Neuronal stem cell (in vitro differentiated cells): ENCODE data around the gene TCHH.
A peak's percentile ranks its signal among the peaks of the same experiment; 100 is the strongest.

Experiments
- DNase-seq: peaks from one replicate; pipeline ENCODE4 v3.0.0-alpha.2; 2013; ENCODE audit warnings: low spot score
- H2AFZ ChIP-seq: one replicate; pipeline ENCODE4 v1.6.1; 2013; ENCODE audit warnings: mild to moderate bottlenecking, low read length, inconsistent platforms
- H2AK5ac ChIP-seq: 2 replicates; pipeline ENCODE4 v1.6.1; 2013; ENCODE audit warnings: low read depth, mild to moderate bottlenecking, inconsistent platforms, low read length, moderate library complexity, mixed read lengths
- H2BK120ac ChIP-seq: 2 replicates; pipeline ENCODE4 v1.6.1; 2013; ENCODE audit warnings: low read depth, mild to moderate bottlenecking, inconsistent platforms, low read length, moderate library complexity, mixed read lengths
- H2BK12ac ChIP-seq: one replicate; pipeline ENCODE4 v1.6.1; 2013; ENCODE audit warnings: low read length, inconsistent platforms
- H2BK15ac ChIP-seq: 2 replicates; pipeline ENCODE4 v1.6.1; 2013; ENCODE audit warnings: mild to moderate bottlenecking, low read length, inconsistent platforms, mixed read lengths
- H2BK5ac ChIP-seq: one replicate; pipeline ENCODE4 v1.6.1; 2013; ENCODE audit warnings: inconsistent platforms, mild to moderate bottlenecking, low read length, moderate library complexity
- H3K14ac ChIP-seq: one replicate; pipeline ENCODE4 v1.6.1; 2013; ENCODE audit warnings: low read length, inconsistent platforms
- H3K18ac ChIP-seq: 2 replicates; pipeline ENCODE4 v1.6.1; 2013; ENCODE audit warnings: low read length, inconsistent platforms
- H3K23ac ChIP-seq: 2 replicates; pipeline ENCODE4 v1.6.1; 2013; ENCODE audit warnings: low read depth, mild to moderate bottlenecking, mixed read lengths, low read length, inconsistent platforms; ENCODE audit not compliant: poor library complexity
- H3K27ac ChIP-seq: replicated peaks from 3 replicates; pipeline ENCODE4 v1.5.1; 2013; ENCODE audit warnings: low read length, inconsistent platforms
- H3K27me3 ChIP-seq, 3 experiments: 2 replicates each; pipeline ENCODE4 v1.6.1; 2013; ENCODE audit warnings: low read length in 3 of 3, mild to moderate bottlenecking in 2 of 3, inconsistent platforms in 1 of 3, low read depth in 1 of 3, mixed read lengths in 1 of 3, moderate library complexity in 1 of 3; ENCODE audit not compliant: control insufficient read depth in 3 of 3, insufficient read depth in 3 of 3
- H3K36me3 ChIP-seq, 2 donors: replicated peaks in 1 of 2; 2 replicates each; pipeline ENCODE4 v1.6.1; 2013; ENCODE audit warnings: low read length in 2 of 2; ENCODE audit not compliant: control insufficient read depth in 2 of 2, insufficient read depth in 2 of 2
- H3K4ac ChIP-seq: 2 replicates; pipeline ENCODE4 v1.6.1; 2013; ENCODE audit warnings: inconsistent platforms, mild to moderate bottlenecking, low read length, moderate library complexity
- H3K4me1 ChIP-seq, 2 donors: 1 replicate in 1 of 2; 2 replicates in 1 of 2; pipeline ENCODE4 v1.6.1; 2013; ENCODE audit warnings: low read length in 2 of 2, low read depth in 1 of 2; ENCODE audit not compliant: control insufficient read depth in 2 of 2, insufficient read depth in 1 of 2
- H3K4me2 ChIP-seq: one replicate; pipeline ENCODE4 v1.6.1; 2013; ENCODE audit warnings: mild to moderate bottlenecking, low read length, inconsistent platforms; ENCODE audit not compliant: insufficient read depth, poor library complexity, severe bottlenecking
- H3K4me3 ChIP-seq, 2 donors: 2 replicates each; pipeline ENCODE4 v1.5.1; 2013; ENCODE audit warnings: low read length in 2 of 2, mild to moderate bottlenecking in 2 of 2, inconsistent platforms in 1 of 2, moderate library complexity in 1 of 2
- H3K79me1 ChIP-seq: one replicate; pipeline ENCODE4 v1.6.1; 2013; ENCODE audit warnings: low read depth, mild to moderate bottlenecking, inconsistent platforms, low read length, moderate library complexity
- H3K9ac ChIP-seq: one replicate; pipeline ENCODE4 v1.6.1; 2013; ENCODE audit warnings: mild to moderate bottlenecking, low read depth, low read length, inconsistent platforms; ENCODE audit not compliant: poor library complexity
- H3K9me3 ChIP-seq, 2 donors: replicated peaks in 1 of 2; 2 replicates each; pipeline versions ENCODE3 to v1.6.1; 2013; ENCODE audit warnings: low read length in 2 of 2, mild to moderate bottlenecking in 2 of 2, inconsistent platforms in 1 of 2, low read depth in 1 of 2, mixed read lengths in 1 of 2, moderate library complexity in 1 of 2; ENCODE audit not compliant: control insufficient read depth in 2 of 2, insufficient read depth in 1 of 2
- H4K8ac ChIP-seq: one replicate; pipeline ENCODE4 v1.6.1; 2013; ENCODE audit warnings: low read depth, mild to moderate bottlenecking, inconsistent platforms, low read length, moderate library complexity
- H4K91ac ChIP-seq: one replicate; pipeline ENCODE4 v1.6.1; 2013; ENCODE audit warnings: low read length, low read depth, mild to moderate bottlenecking, inconsistent platforms; ENCODE audit not compliant: poor library complexity
- WGBS, 2 donors: extraction: QIAGEN DNeasy Blood & Tissue Kit; methylation state at CpG; one replicate each; pipeline ENCODE4 v1.1.7; 2013; ENCODE audit warnings: missing lambda C conversion rate in 2 of 2, mixed read lengths in 1 of 2; ENCODE audit not compliant: insufficient read length in 2 of 2, insufficient replicate concordance in 1 of 2; ENCODE audit errors: extremely low coverage in 2 of 2; 5-methylcytosine and 5-hydroxymethylcytosine counted together

TCHH gene

DNA sequence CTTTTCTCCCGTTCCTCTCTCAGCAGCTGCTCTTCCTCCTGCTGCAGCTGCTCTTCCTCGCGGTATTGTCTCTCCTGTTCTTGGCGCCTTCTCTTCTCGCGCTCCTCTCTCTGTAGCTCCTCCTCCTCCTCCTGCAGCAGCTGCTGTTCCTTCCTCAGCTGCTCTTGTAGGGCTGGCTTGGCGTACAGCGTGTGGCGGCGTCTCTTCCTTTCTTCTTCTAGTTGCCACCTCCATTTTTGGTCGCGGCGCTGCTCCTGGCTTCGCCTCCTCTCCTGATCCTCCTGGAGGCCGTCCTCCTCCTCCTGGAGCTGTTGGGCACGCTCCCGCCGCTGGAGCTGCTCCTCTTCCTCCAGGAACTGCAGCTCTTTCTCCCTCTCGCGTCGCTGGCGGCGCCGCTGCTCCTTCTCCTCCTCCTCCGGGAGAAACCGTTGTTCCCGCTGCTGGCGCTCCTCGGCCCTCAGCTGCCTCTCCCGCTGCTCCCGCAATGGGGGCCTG is 4.8 kb downstream of the TCHH start:
- no peak overlapping the region for H2BK5ac ChIP-seq

DNA sequence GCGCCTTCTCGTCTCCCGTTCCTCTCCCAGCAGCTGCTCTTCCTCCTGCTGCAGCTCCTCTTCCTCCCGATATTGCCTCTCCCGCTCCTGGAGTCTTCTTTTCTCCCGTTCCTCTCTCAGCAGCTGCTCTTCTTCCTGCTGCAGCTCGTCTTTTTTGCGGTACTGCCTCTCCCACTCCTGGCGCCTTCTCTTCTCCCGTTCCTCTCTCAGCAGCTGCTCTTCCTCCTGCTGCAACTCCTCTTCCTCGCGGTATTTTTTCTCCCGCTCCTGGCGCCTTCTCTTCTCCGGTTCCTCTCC is 5.3 kb downstream of the TCHH start:
- H3K4me3 ChIP-seq = no peak overlapping the region
- DNase-seq = no peak

More for the DNA sequence above, 4.8 kb downstream of the TCHH start:
- Histone ChIP-seq H3K23ac (peak overlapping the region; percentile 20), H2BK12ac (no peak overlapping the region), H4K91ac (no peak overlapping the region), H2AK5ac (no peak overlapping the region), H3K27me3 (peaks cover 52 to 76% (median 70%) of the 10 kb centered on the region in 3 experiments), H3K27ac (no peak overlapping the region), H3K4me2 (peak overlapping the region; percentile 25), H3K9me3 (peaks cover 14 to 52% of the 10 kb centered on the region in 2 donors), H3K79me1 (peaks cover 2% of the 10 kb centered on the region), H3K36me3 (no peaks in the 10 kb centered on the region), H3K14ac (peak overlapping the region; percentile 21), H3K9ac (peak overlapping the region; percentile 44), H2BK15ac (no peak overlapping the region), H3K18ac (peak overlapping the region; percentile 80), H2BK120ac (no peak overlapping the region), H4K8ac (no peak overlapping the region), H3K4me3 (peak overlapping the region in 1 of 2 donors; percentile 65), H2AFZ (peak overlapping the region; percentile 87), H3K4me1 (peaks cover 0 to 16% of the 10 kb centered on the region in 2 donors), H3K4ac (no peak overlapping the region)
- no peak for DNase-seq
- no CpG with 5 or more reads among the region's 31 CpGs for WGBS, 2 donors

DNA sequence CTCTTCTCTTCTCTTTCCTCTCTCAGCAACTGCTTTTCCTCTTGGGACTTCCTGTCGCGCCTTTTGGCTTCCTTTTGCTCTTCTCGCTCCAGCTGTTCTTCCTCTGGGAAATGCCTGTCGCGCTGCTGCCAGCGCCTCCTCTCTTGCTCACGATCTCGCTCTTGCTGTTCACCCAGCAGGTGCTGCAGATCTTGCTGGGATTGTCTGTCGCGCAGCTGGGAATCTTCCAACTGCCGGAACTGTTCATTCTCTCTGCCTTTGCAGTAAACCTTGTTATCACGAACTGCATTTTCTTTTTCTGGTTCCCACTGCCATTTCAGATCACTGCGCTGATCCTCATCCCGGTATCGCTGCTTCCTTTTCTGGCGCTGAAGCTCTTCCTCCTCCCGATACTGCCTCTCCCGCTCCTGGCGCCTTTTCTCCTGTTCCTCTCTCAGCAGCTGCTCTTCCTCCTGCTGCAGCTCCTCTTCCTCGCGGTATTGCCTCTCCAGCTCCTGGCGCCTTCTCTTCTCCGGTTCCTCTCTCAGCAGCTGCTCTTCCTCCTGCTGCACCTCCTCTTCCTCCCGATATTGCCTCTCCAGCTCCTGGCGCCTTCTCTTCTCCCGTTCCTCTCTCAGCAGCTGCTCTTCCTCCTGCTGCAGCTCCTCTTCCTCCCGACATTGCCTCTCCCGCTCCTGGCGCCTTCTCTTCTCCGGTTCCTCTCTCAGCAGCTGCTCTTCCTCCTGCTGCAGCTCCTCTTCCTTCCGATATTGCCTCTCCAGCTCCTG is 5.8 kb downstream of the TCHH start:
- no peak overlapping the region for H3K27ac ChIP-seq
- H2AK5ac ChIP-seq = no peak overlapping the region
- peaks cover 14 to 50% of the 10 kb centered on the region in 2 donors for H3K9me3 ChIP-seq
- H2BK15ac ChIP-seq = no peak overlapping the region
- no peak overlapping the region for H3K18ac ChIP-seq
- peak overlapping the region; percentile 11 for H3K4me2 ChIP-seq
- peaks cover 52 to 72% (median 67%) of the 10 kb centered on the region in 3 experiments for H3K27me3 ChIP-seq
- WGBS, 2 donors = no CpG with 5 or more reads among the region's 31 CpGs
- no peak overlapping the region for H3K23ac ChIP-seq
- no peak overlapping the region for H2BK5ac ChIP-seq
- peaks cover 2% of the 10 kb centered on the region for H3K79me1 ChIP-seq
- no peak overlapping the region for H4K91ac ChIP-seq
- H3K9ac ChIP-seq = no peak overlapping the region
- H4K8ac ChIP-seq = no peak overlapping the region
- H3K14ac ChIP-seq = no peak overlapping the region
- no peaks in the 10 kb centered on the region for H3K36me3 ChIP-seq
- peaks cover 0 to 16% of the 10 kb centered on the region in 2 donors for H3K4me1 ChIP-seq
- H2AFZ ChIP-seq = no peak overlapping the region
- no peak overlapping the region for H3K4me3 ChIP-seq
- H2BK120ac ChIP-seq = no peak overlapping the region
- no peak overlapping the region for H3K4ac ChIP-seq
- no peak for DNase-seq
- no peak overlapping the region for H2BK12ac ChIP-seq

More for the DNA sequence above, 5.3 kb downstream of the TCHH start:
- Histone ChIP-seq H3K9me3 (peaks cover 14 to 50% of the 10 kb centered on the region in 2 donors), H3K23ac (no peak overlapping the region), H2AK5ac (no peak overlapping the region), H3K27ac (no peak overlapping the region), H3K79me1 (peaks cover 2% of the 10 kb centered on the region), H2BK5ac (no peak overlapping the region), H4K8ac (no peak overlapping the region), H3K9ac (no peak overlapping the region), H3K4ac (no peak overlapping the region), H3K36me3 (no peaks in the 10 kb centered on the region), H3K4me1 (peaks cover 0 to 16% of the 10 kb centered on the region in 2 donors), H4K91ac (no peak overlapping the region), H3K4me2 (no peak overlapping the region), H2BK12ac (no peak overlapping the region), H3K14ac (no peak overlapping the region), H3K27me3 (peaks cover 52 to 76% (median 69%) of the 10 kb centered on the region in 3 experiments), H2AFZ (peak overlapping the region; percentile 87), H2BK15ac (no peak overlapping the region), H3K18ac (no peak overlapping the region), H2BK120ac (no peak overlapping the region)
- no CpG with 5 or more reads among the region's 15 CpGs for WGBS, 2 donors

DNA sequence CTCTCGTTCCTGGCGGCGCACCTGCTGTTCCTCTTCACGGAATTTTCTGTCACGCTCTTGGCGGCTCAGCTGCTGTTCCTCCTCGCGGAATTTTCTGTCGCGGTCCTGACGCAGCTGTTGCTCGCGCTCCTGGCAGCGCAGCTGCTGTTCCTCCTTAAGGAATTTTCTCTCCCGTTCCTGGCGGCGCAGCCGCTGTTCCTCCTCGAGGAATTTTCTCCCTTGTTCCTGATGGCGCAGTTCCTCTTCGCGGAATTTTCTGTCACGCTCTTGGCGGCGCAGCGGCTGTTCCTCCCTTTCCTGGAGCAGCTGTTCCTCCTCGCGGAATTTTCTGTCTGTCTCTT is 6.4 kb downstream of the TCHH start:
- Histone ChIP-seq H3K79me1 (peaks cover 2% of the 10 kb centered on the region), H4K91ac (no peak overlapping the region), H3K4ac (no peak overlapping the region), H2BK5ac (no peak overlapping the region), H4K8ac (no peak overlapping the region), H3K4me3 (no peak overlapping the region), H3K4me2 (no peak overlapping the region), H2BK120ac (no peak overlapping the region), H2AFZ (no peak overlapping the region), H3K14ac (no peak overlapping the region), H3K23ac (no peak overlapping the region), H2BK12ac (no peak overlapping the region), H2AK5ac (no peak overlapping the region), H3K36me3 (no peaks in the 10 kb centered on the region), H3K9me3 (peaks cover 14 to 50% of the 10 kb centered on the region in 2 donors), H3K9ac (no peak overlapping the region), H2BK15ac (no peak overlapping the region), H3K4me1 (peaks cover 0 to 16% of the 10 kb centered on the region in 2 donors), H3K18ac (no peak overlapping the region), H3K27ac (no peak overlapping the region), H3K27me3 (peaks cover 52 to 70% (median 67%) of the 10 kb centered on the region in 3 experiments)
- DNase-seq = no peak
- no CpG with 5 or more reads among the region's 28 CpGs for WGBS, 2 donors
